Epithelial cell of esophagus (primary cell): Measurements from ENCODE around the gene JMY.

ENCODE experiments used
- DNase-seq: peaks from one replicate; pipeline ENCODE4 v3.0.0; 2010; ENCODE audit warnings: low read depth
- H3K4me3 ChIP-seq: 2 replicates; pipeline ENCODE4 v1.5.1; 2011; ENCODE audit warnings: mild to moderate bottlenecking, low read length, control low read depth
- CTCF ChIP-seq: IDR thresholded peaks from 2 replicates; pipeline ENCODE4 v1.5.1; 2011; ENCODE audit warnings: low read depth, mild to moderate bottlenecking, low read length, control low read depth, inconsistent platforms; ENCODE audit not compliant: insufficient read depth; ENCODE audit errors: missing control alignments

The JMY gene

GRCh38 chr5:79318935-79319614, 83.1 kb downstream of the JMY start:
- DNase-seq, result peak; percentile 87
- no peak for TF ChIP-seq CTCF

DNA sequence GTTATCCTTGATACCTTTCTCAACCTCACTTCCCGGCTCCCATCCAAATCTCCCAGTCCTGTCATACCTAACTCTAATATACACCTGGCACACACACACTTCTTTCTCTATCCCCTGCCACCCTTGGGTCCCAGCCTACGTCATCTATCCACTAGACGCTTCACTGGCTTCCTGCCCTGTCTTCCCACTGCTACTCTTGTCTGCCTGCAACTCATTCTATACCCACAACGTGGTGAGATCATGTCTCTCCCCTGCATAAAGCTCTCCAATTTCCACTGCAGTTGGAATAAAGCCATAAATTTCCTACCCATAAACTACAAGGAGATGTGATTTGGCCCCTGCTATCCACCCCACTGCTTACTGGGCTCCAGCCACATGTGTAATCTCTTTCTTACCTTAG, 93.5 kb downstream of the JMY start:
- H3K4me3 ChIP-seq, result no peak overlapping the region
- no peak for TF ChIP-seq CTCF
- DNase-seq, result no peak

More at GRCh38 chr5:79318935-79319614, 83.1 kb downstream of the JMY start:
- no peak overlapping the region for H3K4me3 ChIP-seq

DNA sequence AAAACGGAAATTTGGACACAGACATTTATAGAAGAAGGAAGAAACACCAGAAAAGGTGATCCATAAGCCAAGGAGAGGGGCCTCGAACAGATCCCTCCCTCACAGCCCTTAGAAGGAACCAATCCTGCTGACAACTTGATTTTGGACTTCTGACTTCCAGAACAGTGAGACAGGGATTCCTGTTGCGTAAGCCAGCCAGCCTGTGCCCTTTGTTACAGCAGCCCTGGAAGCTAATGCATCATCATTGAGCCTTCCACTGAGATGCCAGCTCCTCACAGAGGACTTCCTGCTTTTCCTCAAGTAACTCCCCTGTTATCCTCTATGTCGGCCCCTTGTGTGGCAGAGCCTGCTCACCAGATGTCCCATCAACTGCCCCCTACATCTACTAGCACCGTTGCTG, 94.1 kb downstream of the JMY start:
- no peak for TF ChIP-seq CTCF
- DNase-seq, result peak; percentile 43
- no peak overlapping the region for H3K4me3 ChIP-seq

GRCh38 chr5:79333852-79334557, 98.1 kb downstream of the JMY start:
- TF ChIP-seq CTCF, result no peak
- DNase-seq, result no peak
- no peak overlapping the region for H3K4me3 ChIP-seq

DNA sequence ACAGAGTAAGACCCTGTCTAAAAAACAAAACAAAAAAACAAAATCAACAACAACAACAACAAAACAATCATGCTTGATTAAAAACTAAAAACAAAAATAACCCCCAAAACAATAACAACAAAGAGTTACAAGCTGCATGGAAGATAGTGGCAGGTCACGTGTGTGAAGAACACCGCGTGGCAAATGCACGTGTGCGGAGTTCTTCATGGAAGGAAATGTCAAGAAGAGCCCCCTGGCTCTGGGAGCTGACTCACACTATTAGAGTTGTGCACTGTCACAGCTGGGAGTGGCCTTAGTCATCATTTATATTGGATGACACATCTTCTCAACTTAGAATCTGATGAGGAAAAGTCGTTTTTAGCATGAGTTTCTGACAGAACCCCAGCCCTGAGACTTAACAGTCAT, 110.5 kb downstream of the JMY start:
- no peak for TF ChIP-seq CTCF
- no peak overlapping the region for H3K4me3 ChIP-seq
- DNase-seq, result peak; percentile 76

DNA sequence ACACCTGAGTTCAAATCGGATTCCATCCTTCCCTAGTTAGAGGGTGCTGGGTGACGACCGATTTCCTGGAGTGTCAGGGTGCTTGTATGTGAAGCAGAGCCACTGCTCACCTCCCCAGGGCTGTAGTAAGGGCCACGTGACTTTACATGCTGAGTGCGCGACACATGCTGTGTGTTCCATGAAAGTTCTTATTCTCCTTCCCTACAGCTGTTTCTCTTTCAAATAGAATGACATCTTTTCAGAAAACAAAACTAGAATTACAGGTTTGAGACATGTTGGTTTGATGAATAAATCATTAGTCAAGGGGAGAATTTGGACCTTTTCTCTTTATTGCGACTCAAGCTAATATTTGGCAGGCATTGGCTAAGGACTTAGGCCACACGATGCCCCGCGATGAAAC, 113.1 kb downstream of the JMY start:
- DNase-seq, result peak; percentile 81
- H3K4me3 ChIP-seq, result no peak overlapping the region
- no peak for TF ChIP-seq CTCF
